Tibial nerve (tissue), 4 donors: ENCODE results near the gene SERPING1. TPM values are rescaled to one million over a fixed set of nuclear protein-coding genes. Genes with fewer than 3 reads are reported as not detected.

ENCODE experiments used
- DNase-seq, 2 donors: peaks; one replicate each; pipeline ENCODE4 v3.0.0-alpha.2; 2019; ENCODE audit warnings: low spot score in 2 of 2
- H3K27ac ChIP-seq, 4 donors: fragments of 200-600 bp; sonication (generic) in 3 of 4; one replicate each; pipeline ENCODE4 v1.5.1; 2017 to 2019; ENCODE audit warnings: mild to moderate bottlenecking in 1 of 4
- H3K27me3 ChIP-seq, 2 donors: fragments of 200-600 bp; sonication (generic) in 1 of 2; one replicate each; pipeline versions ENCODE4 v1.5.1 to v1.6.0; 2017 to 2019
- H3K36me3 ChIP-seq, 3 donors: fragments of 200-600 bp; sonication (generic); one replicate each; pipeline ENCODE4 v1.5.1; 2018 to 2019
- H3K4me1 ChIP-seq, 4 donors: fragments of 200-600 bp; sonication (generic) in 3 of 4; one replicate each; pipeline ENCODE4 v1.5.1; 2017 to 2019
- H3K4me3 ChIP-seq, 4 donors: fragments of 200-600 bp; sonication (generic) in 3 of 4; one replicate each; pipeline ENCODE4 v1.5.1; 2017 to 2019; ENCODE audit warnings: mild to moderate bottlenecking in 1 of 4, moderate library complexity in 1 of 4
- H3K9me3 ChIP-seq, 4 donors: fragments of 200-600 bp; sonication (generic) in 3 of 4; one replicate each; pipeline ENCODE4 v1.5.1; 2017 to 2019
- EP300 ChIP-seq, 2 donors: sonication (generic); formaldehyde crosslinking; IDR thresholded peaks; one replicate each; pipeline ENCODE4 v1.6.1; 2017; ENCODE audit warnings: antibody characterized with exemption in 2 of 2, mild to moderate bottlenecking in 1 of 2
- POLR2A ChIP-seq, 2 donors: fragments of 450-650 bp; IDR thresholded peaks; one replicate each; pipeline ENCODE4 v1.6.1; 2017; ENCODE audit warnings: antibody characterized with exemption in 2 of 2, mild to moderate bottlenecking in 2 of 2, moderate library complexity in 2 of 2
- WGBS, 2 donors: methylation state at CpG; one replicate each; pipeline ENCODE4 v1.1.5; 2018; 5-methylcytosine and 5-hydroxymethylcytosine counted together
- total RNA-seq, 4 donors: library from RNA; depleted of rRNA; stranded (reverse); fragments of >200 nt; gene quantifications; one replicate each; pipeline ENCODE4 v1.1.0, GENCODE V29; 2016
- TF ChIP-seq, protein P1 (sequence below), 5 experiments: fragments of 200-600 bp in 3 of 5; fragments of 450-650 bp in 2 of 5; sonication (generic) in 3 of 5; IDR thresholded peaks; one replicate each; pipeline ENCODE4 v1.5.1; 2016 to 2019; ENCODE audit warnings: antibody characterized with exemption in 5 of 5, mild to moderate bottlenecking in 3 of 5, moderate library complexity in 2 of 5

Gene SERPING1
- total RNA-seq, 4 donors from 2014 or later, result 508 to 826 (median 607) TPM

DNA sequence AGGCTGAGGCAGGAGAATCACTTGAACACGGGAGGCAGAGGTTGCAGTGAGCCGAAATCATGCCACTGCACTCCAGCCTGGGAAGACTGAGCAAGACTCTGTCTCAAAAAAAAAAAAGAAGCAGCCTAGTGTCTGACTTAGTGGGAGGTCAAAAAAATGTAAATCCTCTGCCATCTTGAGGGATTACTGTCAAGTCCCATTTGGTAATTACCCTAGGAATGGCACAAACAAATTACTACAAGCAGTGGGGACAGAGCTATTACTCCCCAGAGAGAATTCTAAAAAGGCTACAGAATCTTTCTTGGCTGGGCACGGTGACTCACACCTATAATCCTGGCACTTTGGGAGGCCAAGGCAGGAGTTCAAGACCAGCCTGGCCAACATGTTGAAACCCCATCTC lies 3.8 kb downstream of the SERPING1 start:
- H3K4me1 ChIP-seq, result peaks cover 0 to 39% (median 9%) of the 10 kb centered on the region in 4 donors
- no peaks in the 10 kb centered on the region for H3K27me3 ChIP-seq
- no peak for TF ChIP-seq EP300 (IDR thresholded peaks at IDR 0.05)
- TF ChIP-seq, protein P1, sequence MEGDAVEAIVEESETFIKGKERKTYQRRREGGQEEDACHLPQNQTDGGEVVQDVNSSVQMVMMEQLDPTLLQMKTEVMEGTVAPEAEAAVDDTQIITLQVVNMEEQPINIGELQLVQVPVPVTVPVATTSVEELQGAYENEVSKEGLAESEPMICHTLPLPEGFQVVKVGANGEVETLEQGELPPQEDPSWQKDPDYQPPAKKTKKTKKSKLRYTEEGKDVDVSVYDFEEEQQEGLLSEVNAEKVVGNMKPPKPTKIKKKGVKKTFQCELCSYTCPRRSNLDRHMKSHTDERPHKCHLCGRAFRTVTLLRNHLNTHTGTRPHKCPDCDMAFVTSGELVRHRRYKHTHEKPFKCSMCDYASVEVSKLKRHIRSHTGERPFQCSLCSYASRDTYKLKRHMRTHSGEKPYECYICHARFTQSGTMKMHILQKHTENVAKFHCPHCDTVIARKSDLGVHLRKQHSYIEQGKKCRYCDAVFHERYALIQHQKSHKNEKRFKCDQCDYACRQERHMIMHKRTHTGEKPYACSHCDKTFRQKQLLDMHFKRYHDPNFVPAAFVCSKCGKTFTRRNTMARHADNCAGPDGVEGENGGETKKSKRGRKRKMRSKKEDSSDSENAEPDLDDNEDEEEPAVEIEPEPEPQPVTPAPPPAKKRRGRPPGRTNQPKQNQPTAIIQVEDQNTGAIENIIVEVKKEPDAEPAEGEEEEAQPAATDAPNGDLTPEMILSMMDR (IDR thresholded peaks at IDR 0.05), result no peak
- TF ChIP-seq POLR2A (IDR thresholded peaks at IDR 0.05), result no peak
- no peak overlapping the region for H3K4me3 ChIP-seq
- no peaks in the 10 kb centered on the region for H3K9me3 ChIP-seq
- H3K27ac ChIP-seq, result no peak overlapping the region
- WGBS, 2 donors, result 90 to 92% methylated on average over 3 of the region's 3 CpGs
- H3K36me3 ChIP-seq, result peaks cover 0 to 51% (median 0%) of the 10 kb centered on the region in 3 donors
- DNase-seq, result no peak

DNA sequence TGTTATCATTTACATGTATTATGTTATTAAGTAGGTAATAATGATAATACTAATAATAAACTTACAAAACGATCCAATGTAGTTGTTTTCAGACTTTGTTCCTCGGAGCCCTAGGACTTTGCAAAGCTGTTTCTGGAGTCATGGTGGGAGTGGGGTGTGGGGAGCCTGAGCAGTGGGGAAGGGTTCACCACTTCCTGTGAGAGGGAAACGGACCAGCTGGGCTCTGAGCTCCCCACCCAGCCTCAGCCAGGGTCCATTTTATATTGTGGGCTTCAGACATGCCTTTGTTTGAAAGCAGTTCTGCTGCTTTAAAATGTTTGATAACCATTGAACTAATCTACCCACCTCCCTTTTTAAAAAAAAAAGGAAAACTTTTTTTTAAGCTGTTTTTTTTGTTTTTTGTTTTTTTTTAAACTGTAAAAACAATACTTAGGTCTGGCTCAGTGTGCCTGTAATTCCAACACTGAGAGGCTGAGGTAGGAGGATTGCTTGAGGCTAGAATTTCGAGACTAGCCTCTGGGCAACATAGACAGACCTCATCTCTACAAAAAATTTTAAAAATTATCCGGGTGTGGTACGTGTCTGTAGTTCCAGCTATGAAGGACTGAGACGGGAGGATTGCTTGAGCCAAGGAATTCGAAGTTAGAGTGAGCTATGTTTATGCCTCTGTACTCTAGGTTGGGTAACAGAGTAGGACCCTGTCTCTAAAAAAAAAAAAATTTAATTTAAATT lies 7.0 kb downstream of the SERPING1 start:
- DNase-seq, result no peak
- Histone ChIP-seq H3K4me1 (peaks cover 0 to 16% (median 1%) of the 10 kb centered on the region in 4 donors), H3K4me3 (no peak overlapping the region), H3K27ac (no peak overlapping the region), H3K9me3 (no peaks in the 10 kb centered on the region), H3K36me3 (peaks cover 0 to 83% (median 0%) of the 10 kb centered on the region in 3 donors), H3K27me3 (no peaks in the 10 kb centered on the region)
- 42 to 54% methylated on average over 8 of the region's 8 CpGs for WGBS, 2 donors
- TF ChIP-seq POLR2A (IDR thresholded peaks at IDR 0.05), result no peak
- no peak for TF ChIP-seq EP300 (IDR thresholded peaks at IDR 0.05)
- TF ChIP-seq, protein P1 (IDR thresholded peaks at IDR 0.05), result no peak

DNA sequence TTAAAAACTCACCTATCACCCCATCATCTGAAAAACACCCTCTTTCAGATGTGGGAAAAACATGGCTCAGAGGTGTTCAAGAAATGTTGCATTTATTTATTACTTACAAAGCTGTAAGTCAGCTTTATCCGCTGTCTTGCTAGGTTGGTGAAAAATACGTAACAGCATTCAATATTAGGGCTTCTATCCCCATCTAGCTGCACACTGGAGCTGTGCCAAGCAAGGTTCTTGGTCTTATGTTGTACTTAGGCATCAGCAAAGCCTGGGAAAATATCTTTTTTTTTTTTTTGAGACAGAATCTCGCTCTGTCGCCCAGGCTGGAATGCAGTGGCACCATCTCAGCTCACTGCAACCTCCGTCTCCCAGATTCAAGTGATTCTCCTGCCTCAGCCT lies 7.5 kb downstream of the SERPING1 start:
- H3K4me3 ChIP-seq, result no peak overlapping the region
- DNase-seq, result no peak
- peaks cover 0 to 10% (median 0%) of the 10 kb centered on the region in 4 donors for H3K4me1 ChIP-seq
- peaks cover 0 to 84% (median 0%) of the 10 kb centered on the region in 3 donors for H3K36me3 ChIP-seq
- TF ChIP-seq EP300 (IDR thresholded peaks at IDR 0.05) (no peak), POLR2A (IDR thresholded peaks at IDR 0.05) (no peak)
- TF ChIP-seq, protein P1 (IDR thresholded peaks at IDR 0.05), result no peak
- H3K27ac ChIP-seq, result no peak overlapping the region
- H3K27me3 ChIP-seq, result no peaks in the 10 kb centered on the region
- 90 to 93% methylated on average over 5 of the region's 5 CpGs for WGBS, 2 donors
- H3K9me3 ChIP-seq, result no peaks in the 10 kb centered on the region

DNA sequence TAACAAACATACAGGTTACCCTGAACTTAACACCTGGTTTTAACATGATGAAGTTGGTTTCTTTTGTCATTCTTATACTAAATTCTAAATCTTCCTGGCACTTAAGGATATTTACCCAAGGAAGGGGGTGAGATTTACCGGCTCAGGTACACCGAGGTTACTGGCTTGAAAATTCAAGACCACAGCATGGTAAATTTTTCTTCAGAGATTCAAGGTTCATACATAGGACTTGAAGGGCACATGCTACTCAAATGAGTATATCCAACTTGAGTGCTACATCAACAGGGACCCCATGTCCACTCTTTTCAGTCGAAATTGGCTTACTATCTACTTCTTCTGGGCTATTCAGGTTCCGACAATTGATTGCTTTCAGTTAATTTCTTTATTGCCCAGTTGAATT lies 12.7 kb downstream of the SERPING1 start:
- Histone ChIP-seq H3K27me3 (no peaks in the 10 kb centered on the region), H3K9me3 (no peaks in the 10 kb centered on the region), H3K36me3 (peaks cover 0 to 100% (median 0%) of the 10 kb centered on the region in 3 donors), H3K4me1 (no peaks in the 10 kb centered on the region), H3K27ac (no peak overlapping the region), H3K4me3 (no peak overlapping the region)
- WGBS, 2 donors, result 85 to 89% methylated on average over 4 of the region's 4 CpGs
- no peak for DNase-seq
- TF ChIP-seq POLR2A (IDR thresholded peaks at IDR 0.05) (no peak), EP300 (IDR thresholded peaks at IDR 0.05) (no peak)
- TF ChIP-seq, protein P1 (IDR thresholded peaks at IDR 0.05), result no peak

DNA sequence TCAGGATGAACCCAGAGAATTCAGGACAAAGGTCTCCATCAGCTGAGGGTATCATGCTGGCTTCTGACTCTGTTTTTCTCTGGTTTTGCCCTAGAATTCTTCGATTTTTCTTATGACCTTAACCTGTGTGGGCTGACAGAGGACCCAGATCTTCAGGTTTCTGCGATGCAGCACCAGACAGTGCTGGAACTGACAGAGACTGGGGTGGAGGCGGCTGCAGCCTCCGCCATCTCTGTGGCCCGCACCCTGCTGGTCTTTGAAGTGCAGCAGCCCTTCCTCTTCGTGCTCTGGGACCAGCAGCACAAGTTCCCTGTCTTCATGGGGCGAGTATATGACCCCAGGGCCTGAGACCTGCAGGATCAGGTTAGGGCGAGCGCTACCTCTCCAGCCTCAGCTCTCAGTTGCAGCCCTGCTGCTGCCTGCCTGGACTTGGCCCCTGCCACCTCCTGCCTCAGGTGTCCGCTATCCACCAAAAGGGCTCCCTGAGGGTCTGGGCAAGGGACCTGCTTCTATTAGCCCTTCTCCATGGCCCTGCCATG lies 16.8 kb downstream of the SERPING1 start:
- WGBS, 2 donors, result 84 to 85% methylated on average over 10 of the region's 10 CpGs
- H3K27ac ChIP-seq, result no peak overlapping the region
- H3K36me3 ChIP-seq, result peaks cover 0 to 94% (median 0%) of the 10 kb centered on the region in 3 donors
- H3K4me3 ChIP-seq, result no peak overlapping the region
- H3K27me3 ChIP-seq, result no peaks in the 10 kb centered on the region
- peaks cover 0 to 1% (median 0%) of the 10 kb centered on the region in 4 donors for H3K9me3 ChIP-seq
- TF ChIP-seq, protein P1 (IDR thresholded peaks at IDR 0.05), result no peak
- TF ChIP-seq EP300 (IDR thresholded peaks at IDR 0.05) (no peak), POLR2A (IDR thresholded peaks at IDR 0.05) (no peak)
- no peak for DNase-seq
- H3K4me1 ChIP-seq, result no peaks in the 10 kb centered on the region
